ENCODE results near the gene HIBADH.

Gene HIBADH

DNA sequence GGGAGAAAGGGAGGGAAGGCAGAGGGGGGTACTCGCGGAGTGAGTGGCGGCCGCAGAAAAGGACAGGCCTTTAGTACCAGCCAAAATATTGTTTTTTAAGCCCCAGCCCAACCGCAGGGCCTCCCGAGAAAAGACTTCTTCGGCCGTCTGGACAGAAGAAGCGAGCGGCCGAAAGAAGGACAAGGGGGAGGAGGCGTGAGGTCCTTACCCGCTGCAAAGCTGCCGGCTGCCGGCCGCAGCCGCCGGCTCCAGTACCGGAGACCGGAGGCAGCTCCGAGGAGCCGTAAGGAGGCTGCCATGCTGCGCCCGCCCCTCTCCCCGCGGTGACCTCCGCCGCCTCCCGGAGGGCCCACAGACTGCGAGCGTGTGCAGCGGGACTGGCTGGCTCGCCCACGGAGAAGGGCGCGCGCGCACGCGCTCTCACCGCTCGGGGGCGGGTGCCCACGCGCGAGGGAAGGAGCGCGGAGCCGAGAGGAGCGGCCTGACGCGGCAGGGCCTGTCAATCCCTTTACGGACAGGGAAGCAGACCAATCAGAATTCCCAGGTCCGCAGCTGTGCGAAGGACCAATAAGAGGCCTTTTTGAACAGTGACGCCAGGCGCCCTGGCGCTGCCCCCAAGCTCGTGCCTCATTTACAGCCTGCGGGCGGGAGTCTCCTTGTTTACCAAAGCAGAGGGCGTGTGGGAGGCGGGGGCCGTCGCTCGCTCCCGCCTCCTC lies at the start of gene HIBADH:
Gene HIBADH, minus strand, starts transcription at position 394 of the 716 bp plus-strand sequence. Its CDS starts 95 bp downstream, at position 299.
- DNase-seq (ENCODE audit: low read depth in 4 of 4, low spot score in 1 of 4): peak; percentile 76 to 88 (median 83)

DNA sequence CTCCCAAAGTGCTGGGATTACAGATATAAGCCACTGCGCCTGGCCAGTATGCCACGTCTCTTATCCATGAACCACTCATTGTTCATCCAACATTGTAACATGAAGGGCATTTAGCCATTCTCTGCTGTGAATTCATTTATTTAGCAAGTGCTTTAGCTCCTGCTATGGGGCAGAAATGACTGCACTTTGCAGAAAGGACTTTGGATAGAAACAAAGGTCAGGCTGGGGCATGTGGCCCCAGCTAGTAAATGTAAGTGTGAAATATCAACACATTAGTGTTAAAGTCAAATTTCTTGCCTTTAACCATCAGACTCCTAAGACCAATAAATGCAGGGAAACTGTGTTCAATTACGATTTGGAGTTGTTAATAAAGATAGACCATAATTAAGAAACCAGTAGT lies 49.5 kb upstream of the HIBADH start:
- DNase-seq (ENCODE audit: low read depth in 4 of 4, low spot score in 1 of 4): no peak

DNA sequence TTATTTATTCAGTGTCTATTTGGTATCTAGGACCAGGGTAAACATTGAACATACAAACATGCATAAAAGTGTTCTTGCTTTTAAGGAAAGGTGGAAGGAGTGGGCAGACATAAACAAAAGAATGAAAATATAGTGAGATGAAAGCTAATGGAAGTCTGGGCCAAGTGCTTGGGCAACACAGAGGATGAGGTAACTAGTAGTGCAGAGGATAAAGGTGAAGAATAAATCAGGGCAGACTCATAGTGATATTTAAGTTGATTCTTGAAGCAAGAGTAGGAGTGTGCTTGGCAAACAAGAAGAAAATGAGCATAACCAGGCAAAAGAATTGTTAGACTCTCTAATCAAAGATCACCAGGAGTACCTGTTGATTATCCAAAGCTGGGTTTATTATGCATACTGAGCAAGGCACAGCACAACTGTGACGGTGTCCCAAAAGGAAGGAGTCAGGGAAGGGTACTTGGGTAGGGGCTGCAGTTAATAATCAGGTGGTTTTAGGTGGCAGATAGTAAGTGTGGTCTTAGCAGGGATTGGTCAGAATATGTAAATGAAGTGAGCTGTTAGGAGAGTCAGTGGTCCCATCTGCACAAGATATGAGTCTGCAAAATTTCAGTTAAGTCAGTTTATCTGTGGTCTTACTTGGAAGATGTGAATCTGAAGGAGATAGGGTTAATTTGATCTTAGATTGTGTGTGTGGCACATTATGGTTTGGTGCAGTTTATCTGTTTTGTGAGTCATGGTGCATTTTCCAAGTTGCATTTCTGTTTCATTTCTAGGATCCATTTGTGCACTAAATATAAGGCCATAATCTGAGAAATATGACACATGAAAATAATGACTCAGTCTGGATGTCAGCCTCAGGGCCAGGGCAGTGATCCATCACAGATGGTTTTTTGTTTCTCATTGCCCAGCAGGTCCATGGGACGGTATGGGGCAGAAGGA lies 46.7 kb upstream of the HIBADH start:
- DNase-seq (ENCODE audit: low read depth in 4 of 4, low spot score in 1 of 4): no peak

DNA sequence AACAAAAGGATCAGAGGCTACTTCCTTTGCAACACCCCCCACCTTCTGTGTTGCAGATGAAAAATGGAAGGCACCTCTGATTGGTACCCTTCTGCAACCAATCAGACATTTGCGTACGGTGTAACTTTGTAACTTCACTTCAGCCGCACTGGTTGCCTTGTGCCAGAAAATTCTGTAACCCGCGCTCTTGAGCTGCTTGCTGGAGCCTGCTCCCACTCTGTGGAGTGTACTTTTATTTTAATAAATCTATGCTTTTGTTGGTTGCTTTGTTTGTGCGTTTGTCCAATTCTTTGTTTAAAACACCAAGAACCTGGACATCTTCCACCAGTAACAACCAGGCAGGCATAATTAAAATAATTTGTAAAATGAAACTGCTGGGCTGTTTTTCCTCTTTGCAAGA lies 45.8 kb upstream of the HIBADH start:
- no peak for DNase-seq (ENCODE audit: low read depth in 4 of 4, low spot score in 1 of 4)

DNA sequence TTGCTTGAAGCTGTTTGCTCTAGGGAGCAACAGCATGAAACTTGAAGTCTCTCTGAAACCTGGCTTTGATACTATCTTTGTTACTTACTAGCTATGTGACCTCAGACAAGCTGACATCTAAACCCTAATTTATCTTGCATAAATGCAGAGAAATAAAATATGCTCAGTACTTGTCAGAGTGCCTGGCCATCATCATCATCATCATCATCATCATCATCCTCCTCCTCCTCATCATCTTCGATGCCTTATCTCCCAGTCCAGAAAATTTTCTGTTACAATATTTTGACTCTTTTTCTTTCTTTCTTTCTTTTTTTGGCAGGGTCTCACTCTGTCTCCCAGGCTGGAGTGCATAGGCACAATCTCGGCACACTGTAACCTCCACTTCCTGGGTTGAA lies 42.5 kb upstream of the HIBADH start:
- no peak for DNase-seq (ENCODE audit: low read depth in 4 of 4, low spot score in 1 of 4)

DNA sequence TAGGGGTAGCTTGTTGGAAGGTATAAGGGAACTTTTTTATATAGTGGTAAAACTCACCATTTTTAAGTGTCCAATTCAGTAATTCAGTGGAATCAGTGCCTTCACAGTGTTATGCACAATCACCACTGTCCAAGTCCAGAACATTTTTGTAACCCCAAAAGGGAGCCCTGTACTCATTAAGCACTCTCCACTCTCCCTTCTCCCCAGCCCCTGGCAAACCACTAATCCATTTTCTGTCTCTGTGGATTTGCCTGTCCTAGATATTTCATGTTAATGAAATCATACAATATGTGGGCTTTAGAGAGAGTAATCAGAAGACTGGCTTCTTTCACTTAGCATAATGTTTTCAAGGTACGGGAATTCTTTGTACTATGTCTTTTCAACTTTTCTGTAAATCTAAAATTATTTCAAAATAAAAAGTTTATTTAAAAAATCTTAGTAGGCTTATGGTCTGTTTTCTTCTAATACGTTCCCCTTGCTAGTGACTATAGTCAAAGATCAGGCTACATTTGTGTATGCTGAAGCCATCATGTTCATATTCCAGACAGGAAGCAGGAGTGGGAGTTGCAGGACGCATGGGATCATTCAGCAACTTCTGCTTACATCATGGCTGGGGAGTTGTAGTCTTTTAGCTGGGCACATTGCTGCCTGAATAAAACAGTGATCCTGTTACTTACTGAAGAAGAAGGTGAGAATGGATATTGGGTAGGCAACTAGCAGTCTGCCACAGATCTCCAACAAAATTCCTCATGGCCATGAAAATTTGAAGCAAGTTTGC lies 41.9 kb upstream of the HIBADH start:
- DNase-seq (ENCODE audit: low read depth in 4 of 4, low spot score in 1 of 4): no peak

DNA sequence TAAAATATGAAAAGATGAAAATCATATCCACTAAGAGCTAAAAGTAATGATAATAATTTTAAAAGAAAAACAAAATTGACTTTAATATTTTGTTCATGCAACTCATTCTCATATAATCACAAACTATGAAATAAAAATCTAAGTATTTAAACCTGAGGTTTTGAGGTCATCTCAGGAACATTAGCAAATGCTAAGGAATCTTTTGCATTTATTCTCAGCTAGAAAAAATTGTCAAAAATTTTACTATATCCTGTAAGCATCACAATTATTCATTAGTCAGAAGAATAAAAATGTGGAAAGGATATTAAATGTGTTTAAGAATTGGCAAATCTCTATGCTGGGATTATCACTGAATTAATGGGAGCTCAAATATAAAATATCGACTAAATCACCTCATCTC lies 40.5 kb upstream of the HIBADH start:
- no peak for DNase-seq (ENCODE audit: low read depth in 4 of 4, low spot score in 1 of 4)

DNA sequence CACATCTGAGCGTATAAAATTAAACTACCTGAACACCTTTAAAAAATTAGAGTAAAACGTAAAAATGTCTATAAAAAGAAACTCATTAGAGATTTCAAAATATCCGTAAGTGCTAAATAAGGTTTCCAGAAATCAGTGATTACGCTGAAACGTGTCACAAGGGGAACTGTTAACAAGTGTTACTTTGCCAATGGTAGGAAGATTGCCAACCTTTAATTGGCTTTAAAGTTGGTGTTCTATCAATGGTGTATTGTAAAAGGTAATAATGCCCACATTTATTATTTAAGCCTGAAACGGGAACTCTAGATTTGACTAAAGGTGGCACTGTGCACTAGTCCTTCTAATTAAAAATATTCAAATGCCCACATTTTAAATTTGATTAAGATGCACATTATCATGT lies 37.8 kb upstream of the HIBADH start:
- DNase-seq (ENCODE audit: low read depth in 4 of 4, low spot score in 1 of 4): no peak

DNA sequence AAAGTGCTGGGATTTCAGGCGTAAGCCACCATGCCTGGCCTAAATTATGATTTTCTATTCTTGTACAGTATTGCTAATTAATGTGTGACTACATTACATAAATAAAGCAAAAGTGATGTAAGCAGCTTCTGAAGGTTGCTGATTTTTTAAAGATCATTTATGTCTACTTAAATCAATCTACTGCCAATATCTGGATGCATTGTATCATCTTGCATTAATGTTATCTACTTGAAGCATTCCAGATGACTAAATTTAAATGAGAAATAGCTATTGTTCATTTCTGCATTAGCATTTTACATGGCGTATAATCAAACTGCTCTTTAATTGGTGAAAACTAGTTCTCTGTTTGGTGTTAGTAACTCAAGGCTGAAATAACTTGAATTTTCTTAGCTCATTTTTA lies 37.1 kb upstream of the HIBADH start:
- DNase-seq (ENCODE audit: low read depth in 4 of 4, low spot score in 1 of 4): no peak

DNA sequence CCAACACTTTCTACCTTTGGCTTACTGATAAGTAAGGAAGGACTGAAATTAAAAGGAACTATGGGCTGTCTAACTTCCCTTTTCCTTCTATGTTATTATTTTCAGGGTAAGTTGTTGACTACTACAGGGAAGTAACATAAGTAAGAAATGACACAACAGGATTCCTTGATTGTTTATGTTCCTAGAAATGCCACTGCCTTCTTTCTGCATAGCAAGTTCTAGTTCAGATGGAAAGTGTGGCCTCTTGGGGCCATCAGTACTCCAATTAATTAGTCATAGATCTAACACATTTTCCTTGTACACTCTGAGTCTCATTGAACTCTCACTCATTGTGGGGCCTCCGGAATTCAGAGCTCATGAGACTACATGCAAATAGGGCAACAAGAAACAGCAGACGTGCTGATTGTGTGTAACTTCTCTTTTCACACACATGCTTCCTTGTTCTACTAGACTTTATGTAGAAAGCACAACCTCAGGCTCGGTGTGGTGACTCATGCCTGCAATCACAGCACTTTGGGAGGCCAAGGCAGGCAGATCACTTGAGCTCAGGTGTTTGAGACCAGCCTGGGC lies 35.3 kb upstream of the HIBADH start:
- DNase-seq (ENCODE audit: low read depth in 4 of 4, low spot score in 1 of 4): no peak

DNA sequence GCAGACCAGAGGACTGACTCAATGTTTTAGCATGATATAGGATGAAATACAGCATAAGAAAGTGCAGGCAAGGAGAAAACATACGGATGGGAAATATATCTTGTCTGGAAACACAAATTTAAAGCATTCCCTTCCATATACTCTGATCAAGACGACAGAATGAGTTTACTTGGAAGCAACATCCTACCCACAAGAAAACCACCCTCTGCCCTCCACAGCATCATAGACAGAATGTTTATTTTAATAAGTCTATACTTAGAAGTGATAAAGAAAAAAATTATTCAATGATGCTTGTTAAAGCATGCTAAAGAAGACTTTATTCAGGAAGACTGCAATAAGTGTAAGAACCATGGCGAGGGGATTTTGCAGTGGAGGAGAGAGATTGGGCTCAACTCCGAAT lies 32.4 kb upstream of the HIBADH start:
- no peak for DNase-seq (ENCODE audit: low read depth in 4 of 4, low spot score in 1 of 4)

DNA sequence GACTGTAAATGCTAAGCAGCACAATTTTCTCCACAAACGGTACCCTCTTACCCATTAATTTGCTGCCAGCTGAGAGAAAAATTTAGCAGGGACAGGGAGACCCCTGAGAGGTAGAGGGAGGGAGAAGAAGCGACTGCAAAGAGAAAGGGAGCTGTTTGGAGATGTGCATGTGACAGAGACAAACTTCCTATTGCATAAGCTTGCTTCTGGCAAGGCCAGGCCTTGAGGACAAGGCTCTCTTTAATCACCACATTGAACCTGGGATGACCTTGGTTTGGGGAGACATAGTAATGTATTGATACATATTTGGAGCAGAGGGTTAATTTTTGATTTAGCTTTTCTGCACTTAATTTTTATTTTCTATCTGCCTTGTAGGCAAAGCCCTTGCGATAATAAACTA lies 31.1 kb upstream of the HIBADH start:
- no peak for DNase-seq (ENCODE audit: low read depth in 4 of 4, low spot score in 1 of 4)

DNA sequence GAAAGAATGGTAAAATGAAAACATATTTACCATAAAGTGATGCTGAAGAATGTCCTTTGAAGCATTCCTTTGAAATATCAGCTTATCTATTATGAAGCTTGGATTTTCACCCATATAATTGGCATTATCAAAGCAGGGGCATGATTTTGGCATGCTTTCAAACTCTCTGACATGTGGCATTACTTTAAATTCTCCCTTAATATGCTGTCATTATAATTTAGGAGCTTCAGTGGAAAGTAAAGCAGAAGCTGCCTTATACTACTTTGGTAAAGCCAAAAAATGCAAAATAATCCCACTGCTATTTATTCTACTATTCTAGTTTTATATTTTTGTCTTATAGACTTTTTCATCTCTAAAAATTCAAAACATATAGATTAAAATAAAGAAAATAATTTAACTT lies 28.0 kb upstream of the HIBADH start:
- DNase-seq (ENCODE audit: low read depth in 4 of 4, low spot score in 1 of 4): no peak

DNA sequence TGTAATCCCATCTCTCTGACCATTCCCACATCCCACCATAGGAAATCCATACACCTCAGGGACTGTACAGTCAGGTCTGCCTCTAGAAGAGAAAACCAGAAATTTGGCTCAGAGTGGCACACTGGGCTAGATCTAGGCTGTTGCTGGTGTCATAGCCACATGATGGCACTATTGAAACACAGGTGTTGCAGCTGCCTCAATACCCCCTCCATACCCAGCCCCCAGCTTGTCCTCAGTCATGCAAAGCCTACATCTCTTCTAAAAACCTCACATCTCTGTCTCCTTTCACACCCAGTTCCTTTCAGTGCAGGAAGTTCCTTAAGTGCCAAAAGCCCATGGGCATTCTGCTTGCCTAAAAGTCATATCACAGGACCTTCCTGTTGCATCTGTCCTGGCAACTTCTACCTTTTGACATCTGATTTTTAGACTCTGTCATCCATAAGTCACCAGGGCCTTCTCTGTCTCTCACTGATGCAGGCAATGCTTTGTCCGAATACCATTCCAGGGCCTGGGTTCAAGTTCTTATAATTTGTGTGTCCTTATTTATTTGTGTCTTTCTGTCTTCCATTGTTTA lies 27.0 kb upstream of the HIBADH start:
- no peak for DNase-seq (ENCODE audit: low read depth in 4 of 4, low spot score in 1 of 4)

DNA sequence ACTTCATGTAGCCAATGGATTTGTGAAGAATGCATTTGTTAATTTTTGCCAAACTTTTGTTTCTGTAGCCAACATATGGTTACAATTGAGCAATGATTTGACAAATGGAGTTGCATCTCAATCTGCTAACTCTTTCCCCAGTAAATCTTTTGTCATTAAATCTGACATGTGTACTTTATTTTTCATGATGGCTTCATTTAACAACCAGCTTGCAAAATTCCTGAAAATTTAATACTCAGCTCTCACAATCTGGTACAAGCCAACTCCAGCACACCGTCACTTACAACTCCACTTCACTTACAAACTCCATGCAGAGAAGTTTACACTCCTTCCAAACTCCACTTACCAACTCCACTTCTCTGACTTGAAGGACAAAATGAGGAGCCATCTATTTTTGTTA lies 26.5 kb upstream of the HIBADH start:
- no peak for DNase-seq (ENCODE audit: low read depth in 4 of 4, low spot score in 1 of 4)

DNA sequence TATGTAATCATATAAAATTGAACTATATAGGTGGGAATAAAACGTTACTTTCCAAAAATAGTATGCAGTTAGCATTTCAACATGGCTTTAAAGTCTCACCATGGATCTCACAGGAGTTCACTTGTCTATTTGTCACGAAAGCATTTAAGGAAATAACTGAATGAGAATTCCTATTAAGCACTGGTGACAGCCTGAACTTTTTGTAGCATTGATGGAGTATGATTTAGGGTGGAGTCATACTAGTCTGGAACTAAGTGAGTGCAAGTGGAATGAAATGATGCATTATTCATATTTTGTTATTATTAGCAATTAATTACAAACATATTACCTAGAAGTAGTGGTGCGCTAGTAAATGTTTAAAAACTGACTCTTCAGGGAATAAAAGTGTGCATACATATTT lies 26.0 kb upstream of the HIBADH start:
- DNase-seq (ENCODE audit: low read depth in 4 of 4, low spot score in 1 of 4): no peak

DNA sequence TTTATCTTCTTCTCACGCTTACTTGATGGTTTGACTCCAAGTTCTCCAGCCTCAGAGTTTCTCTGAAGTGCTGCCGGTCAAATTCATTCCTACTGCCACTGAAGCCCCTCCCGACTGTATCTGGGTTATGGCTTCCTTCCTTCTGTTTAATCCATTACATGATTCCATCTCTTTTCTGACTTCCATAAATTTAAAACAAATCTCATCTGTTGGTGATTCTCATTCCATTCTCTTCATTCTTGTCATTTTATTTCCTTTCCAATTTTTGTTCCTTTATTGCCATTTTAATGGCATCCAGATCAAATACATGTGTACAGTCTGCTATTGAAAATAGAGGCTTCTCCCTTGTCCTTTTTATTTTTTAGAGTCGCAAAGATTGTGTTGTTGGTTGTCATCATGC lies 25.4 kb upstream of the HIBADH start:
- no peak for DNase-seq (ENCODE audit: low read depth in 4 of 4, low spot score in 1 of 4)

DNA sequence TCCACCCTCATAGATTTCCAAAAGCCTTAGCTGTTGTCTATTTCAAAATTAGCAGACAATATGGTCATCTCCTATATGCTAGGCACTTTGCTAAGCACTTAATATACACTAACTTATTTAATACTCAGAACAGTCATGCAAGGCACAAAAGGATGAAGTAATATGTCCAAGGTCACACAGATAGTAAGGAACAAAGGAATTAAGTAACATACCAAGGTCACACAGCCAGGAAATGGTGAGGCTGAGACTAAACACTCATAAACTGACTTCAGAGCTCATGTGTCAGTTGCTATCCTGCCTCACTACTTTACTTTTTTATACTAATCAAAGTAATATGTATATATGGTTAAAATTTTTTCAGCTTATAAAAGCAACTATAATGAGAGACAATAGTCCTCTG lies 23.6 kb upstream of the HIBADH start:
- DNase-seq (ENCODE audit: low read depth in 4 of 4, low spot score in 1 of 4): no peak

DNA sequence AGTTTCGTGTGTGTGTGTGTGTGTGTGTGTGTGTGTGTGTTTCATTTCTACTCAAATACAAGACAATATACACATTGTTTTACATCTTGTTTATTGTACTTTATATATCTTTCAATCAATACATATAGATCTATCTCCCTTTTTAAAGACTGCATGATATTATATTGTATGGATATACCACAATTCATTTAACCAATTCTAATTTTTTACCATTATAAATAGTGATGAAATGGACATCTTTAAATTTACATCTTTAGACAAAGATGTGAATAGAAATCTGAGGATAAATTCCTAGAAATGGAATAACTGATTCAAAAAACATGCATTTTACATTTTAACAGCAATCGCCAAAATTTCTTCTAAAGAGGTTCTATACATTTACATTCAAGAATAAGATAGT lies 23.2 kb upstream of the HIBADH start:
- no peak for DNase-seq (ENCODE audit: low read depth in 4 of 4, low spot score in 1 of 4)

DNA sequence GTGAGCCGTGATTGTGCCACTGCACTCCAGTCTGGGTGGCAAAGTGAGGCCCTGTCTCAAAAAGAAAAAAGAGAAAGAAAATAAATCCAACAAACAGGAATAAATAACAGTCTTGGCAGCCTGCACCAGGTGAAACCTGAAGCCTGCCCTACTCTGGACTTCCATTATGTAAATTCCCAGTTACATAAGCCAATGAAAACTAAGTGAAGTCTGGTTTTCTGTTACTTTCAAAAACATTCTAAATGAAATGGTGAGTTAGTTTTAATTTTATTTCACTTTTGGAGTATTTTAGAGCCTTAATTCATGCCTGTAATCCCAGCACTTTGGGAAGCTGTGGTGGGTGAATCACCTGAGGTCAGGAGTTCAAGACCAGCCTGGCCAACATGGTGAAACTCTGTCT lies 22.5 kb upstream of the HIBADH start:
- no peak for DNase-seq (ENCODE audit: low read depth in 4 of 4, low spot score in 1 of 4)

DNA sequence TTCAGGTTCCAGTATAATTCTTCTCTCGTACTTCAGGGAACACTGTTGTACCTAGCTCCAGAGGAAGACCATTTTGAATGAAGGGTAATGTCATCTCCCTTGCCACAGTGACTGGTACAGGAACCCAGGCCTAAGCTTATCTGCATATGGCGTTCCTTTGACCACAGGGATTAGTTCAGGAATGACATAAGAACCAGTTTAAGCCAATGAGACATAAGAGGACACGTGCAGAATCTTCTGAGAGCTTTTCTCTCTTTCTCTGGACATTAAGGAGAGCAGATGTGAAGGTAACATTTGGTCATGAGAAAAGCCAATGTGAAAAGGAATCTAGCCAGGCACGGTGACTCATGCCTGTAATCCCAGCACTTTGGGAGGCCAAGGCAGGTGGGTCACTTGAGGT lies 21.8 kb upstream of the HIBADH start:
- no peak for DNase-seq (ENCODE audit: low read depth in 4 of 4, low spot score in 1 of 4)

Measured in stimulated activated CD4-positive, alpha-beta T cell treated with anti-CD3 and anti-CD28 coated beads, Interleukin-1b, Interleukin-23, amount 100 ng/mL, for 24 hours (primary cell).